HL-60 (cell line): Measurements from ENCODE around the gene APOM.
A peak's percentile ranks its signal among the peaks of the same experiment; 100 is the strongest.

Source experiments
- DNase-seq, 2 experiments: peaks; one replicate each; pipeline ENCODE4 v3.0.0-alpha.2; 2010 to 2020; ENCODE audit warnings: low read depth in 1 of 2, low spot score in 1 of 2
- H3K27ac ChIP-seq: fragments of 250-450 bp; sonication (Bioruptor Pico); replicated peaks from 2 replicates; pipeline ENCODE4 v1.5.1; 2020; ENCODE audit warnings: mild to moderate bottlenecking, moderate library complexity
- H3K27me3 ChIP-seq: fragments of 250-450 bp; sonication (Bioruptor Pico); 2 replicates; pipeline ENCODE4 v1.5.1; 2021; ENCODE audit warnings: mild to moderate bottlenecking, moderate library complexity; ENCODE audit not compliant: insufficient read depth, poor library complexity, severe bottlenecking
- H3K4me3 ChIP-seq: replicated peaks from 2 replicates; pipeline ENCODE4 v1.5.1; 2011; ENCODE audit warnings: mild to moderate bottlenecking, control low read depth, low read length; ENCODE audit not compliant: insufficient read depth
- GABPA ChIP-seq: IDR thresholded peaks from 2 replicates; pipeline ENCODE4 v1.6.1; 2012; ENCODE audit warnings: low read depth
- POLR2AphosphoS5 ChIP-seq: IDR thresholded peaks from 2 replicates; pipeline ENCODE4 v1.6.1; 2012; ENCODE audit warnings: low read depth
- REST ChIP-seq: IDR thresholded peaks from 2 replicates; pipeline ENCODE4 v1.6.1; 2012; ENCODE audit warnings: low read depth; ENCODE audit not compliant: insufficient replicate concordance
- SPI1 ChIP-seq: IDR thresholded peaks from 2 replicates; pipeline ENCODE4 v1.6.1; 2012; ENCODE audit warnings: low read depth, mild to moderate bottlenecking, borderline replicate concordance
- TF ChIP-seq, protein P1 (sequence below): IDR thresholded peaks from one replicate; pipeline ENCODE4 v1.5.1; 2011; ENCODE audit warnings: low read length, control low read depth, inconsistent platforms; ENCODE audit not compliant: insufficient read depth

APOM gene

GRCh38 chr6:31636698-31637596 lies 18.7 kb upstream of the APOM start:
- Histone ChIP-seq H3K27me3 (no peaks in the 10 kb centered on the region), H3K4me3 (no peak overlapping the region), H3K27ac (no peak overlapping the region)
- TF ChIP-seq GABPA (no peak), POLR2AphosphoS5 (no peak), SPI1 (no peak), REST (no peak)
- TF ChIP-seq, protein P1, sequence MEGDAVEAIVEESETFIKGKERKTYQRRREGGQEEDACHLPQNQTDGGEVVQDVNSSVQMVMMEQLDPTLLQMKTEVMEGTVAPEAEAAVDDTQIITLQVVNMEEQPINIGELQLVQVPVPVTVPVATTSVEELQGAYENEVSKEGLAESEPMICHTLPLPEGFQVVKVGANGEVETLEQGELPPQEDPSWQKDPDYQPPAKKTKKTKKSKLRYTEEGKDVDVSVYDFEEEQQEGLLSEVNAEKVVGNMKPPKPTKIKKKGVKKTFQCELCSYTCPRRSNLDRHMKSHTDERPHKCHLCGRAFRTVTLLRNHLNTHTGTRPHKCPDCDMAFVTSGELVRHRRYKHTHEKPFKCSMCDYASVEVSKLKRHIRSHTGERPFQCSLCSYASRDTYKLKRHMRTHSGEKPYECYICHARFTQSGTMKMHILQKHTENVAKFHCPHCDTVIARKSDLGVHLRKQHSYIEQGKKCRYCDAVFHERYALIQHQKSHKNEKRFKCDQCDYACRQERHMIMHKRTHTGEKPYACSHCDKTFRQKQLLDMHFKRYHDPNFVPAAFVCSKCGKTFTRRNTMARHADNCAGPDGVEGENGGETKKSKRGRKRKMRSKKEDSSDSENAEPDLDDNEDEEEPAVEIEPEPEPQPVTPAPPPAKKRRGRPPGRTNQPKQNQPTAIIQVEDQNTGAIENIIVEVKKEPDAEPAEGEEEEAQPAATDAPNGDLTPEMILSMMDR, result no peak
- DNase-seq, result no peak

DNA sequence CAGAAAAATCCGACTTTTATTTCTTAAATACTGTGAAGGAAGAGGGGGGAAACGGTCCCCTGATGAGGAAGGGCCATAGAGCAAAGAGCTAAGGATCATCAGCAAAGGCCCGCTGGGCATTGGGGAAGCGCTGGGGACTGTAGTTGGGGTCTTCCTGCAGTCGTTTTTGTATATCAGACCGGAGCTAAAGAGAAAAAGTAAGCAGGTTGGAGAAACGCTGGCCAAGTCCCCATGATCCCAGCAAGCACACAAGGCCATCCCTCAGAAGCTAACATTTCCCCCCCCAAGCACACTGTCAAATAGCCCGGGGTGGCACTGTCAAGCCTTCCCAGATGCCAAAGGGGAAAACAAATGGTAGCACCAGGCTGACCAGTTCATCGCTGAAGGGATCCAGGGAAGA lies 16.7 kb upstream of the APOM start:
- H3K27ac ChIP-seq, result peak overlapping the region; percentile 1; the same call in 1 of the 2 replicates
- H3K27me3 ChIP-seq, result no peaks in the 10 kb centered on the region
- no peak for DNase-seq
- TF ChIP-seq, protein P1, result no peak
- no peak for TF ChIP-seq REST
- no peak overlapping the region for H3K4me3 ChIP-seq

DNA sequence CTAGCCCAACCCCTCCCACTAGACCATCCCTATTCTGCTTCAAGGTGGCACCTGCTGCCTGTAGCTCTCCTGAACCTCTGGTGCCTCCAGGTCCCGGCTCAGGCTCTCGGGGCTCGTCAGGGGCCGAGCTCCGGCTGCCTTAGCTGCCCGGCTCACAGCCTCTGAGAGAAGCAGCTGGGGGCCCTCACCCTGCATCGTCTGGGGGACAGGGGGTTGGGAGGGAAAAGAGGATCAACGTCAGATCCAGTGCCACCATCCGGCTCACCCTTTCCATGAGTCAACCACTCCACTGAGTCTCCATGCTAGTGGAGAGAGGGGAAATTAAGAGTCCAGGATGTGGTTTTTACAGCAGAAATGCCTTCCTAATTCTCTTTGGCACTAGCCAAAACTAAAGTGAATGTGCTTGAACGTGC lies 16.2 kb upstream of the APOM start:
- TF ChIP-seq, protein P1, result no peak
- TF ChIP-seq POLR2AphosphoS5 (no peak), GABPA (no peak), REST (no peak), SPI1 (no peak)
- no peaks in the 10 kb centered on the region for H3K27me3 ChIP-seq
- DNase-seq, result no peak
- no peak overlapping the region for H3K4me3 ChIP-seq
- peak overlapping the region; percentile 1; the same call in 1 of the 2 replicates for H3K27ac ChIP-seq
